ENCODE measurements around the gene ARL6. TPM values are rescaled to one million over a fixed set of nuclear protein-coding genes. Genes with fewer than 3 reads are reported as not detected.

Gene ARL6
- total RNA-seq: 11.4 and 13.6 TPM in 2 replicates

GRCh38 chr3:97764407-97765238 is at the start of gene ARL6:
Gene ARL6, plus strand, starts transcription at chr3:97764758. Its CDS starts 3,350 bp downstream, at chr3:97768108.

GRCh38 chr3:97821774-97822358 is 57.3 kb downstream of the ARL6 start, which contains the start of gene CRYBG3:
Gene CRYBG3, plus strand, starts transcription at chr3:97822011. Its CDS starts 196 bp downstream, at chr3:97822207.

Other genes starting within 250 kb of the ARL6 start
- gene CRYBG3, start 57.3 kb downstream of the ARL6 start, total RNA-seq: 37.6 and 37.7 TPM in 2 replicates
- gene RIOX2, start 207.7 kb downstream of the ARL6 start, total RNA-seq: 24.2 and 35.5 TPM in 2 replicates

All from smooth muscle cell of the pulmonary artery (primary cell).